SU-DHL-6 (cell line): Measurements from ENCODE around the gene MLST8.

Experiments used
- H2AFZ ChIP-seq: fragments of 200-600 bp; sonication (generic); 2 replicates; pipeline ENCODE4 v1.6.1; 2014; ENCODE audit warnings: low read depth, mild to moderate bottlenecking, moderate library complexity, mixed read lengths, antibody characterized with exemption, low read length; ENCODE audit not compliant: severe bottlenecking
- H3F3A ChIP-seq: fragments of 200-600 bp; shearing (Covaris generic); 2 replicates; pipeline ENCODE4 v1.6.0; 2016; ENCODE audit warnings: antibody characterized with exemption, mild to moderate bottlenecking; ENCODE audit not compliant: insufficient read depth
- H3K27ac ChIP-seq: fragments of 200-600 bp; sonication (generic); 2 replicates; pipeline ENCODE4 v1.5.1; 2016; ENCODE audit warnings: low read depth, mild to moderate bottlenecking, low read length, moderate library complexity, mixed read lengths
- H3K27me3 ChIP-seq: fragments of 200-600 bp; sonication (generic), shearing (Covaris generic); 2 replicates; pipeline ENCODE4 v1.6.0; 2014; ENCODE audit warnings: mild to moderate bottlenecking, low read length
- H3K36me3 ChIP-seq: fragments of 200-600 bp; sonication (generic); 2 replicates; pipeline ENCODE4 v1.6.1; 2014; ENCODE audit warnings: mild to moderate bottlenecking, low read length, mixed read lengths
- H3K4me2 ChIP-seq: fragments of 300-600, 200-600 bp; shearing (Covaris generic), sonication (generic); 2 replicates; pipeline ENCODE4 v1.6.0; 2014; ENCODE audit warnings: low read length, low read depth, mild to moderate bottlenecking; ENCODE audit not compliant: poor library complexity, severe bottlenecking
- H3K4me3 ChIP-seq: fragments of 200-600 bp; sonication (generic); 2 replicates; pipeline ENCODE4 v1.5.1; 2014; ENCODE audit warnings: antibody characterized with exemption, low read length, mild to moderate bottlenecking, mixed read lengths; ENCODE audit not compliant: insufficient read depth, poor library complexity, severe bottlenecking
- H3K79me2 ChIP-seq: fragments of 200-600 bp; sonication (generic); 2 replicates; pipeline ENCODE4 v1.6.1; 2014; ENCODE audit warnings: mild to moderate bottlenecking, low read length, moderate library complexity; ENCODE audit not compliant: insufficient read depth
- H3K9ac ChIP-seq: fragments of 200-600 bp; sonication (generic); 2 replicates; pipeline ENCODE4 v1.7.0; 2014; ENCODE audit warnings: mild to moderate bottlenecking, low read length
- H3K9me2 ChIP-seq: fragments of 200-600 bp; sonication (generic); replicated peaks from 2 replicates; pipeline ENCODE4 v1.6.1; 2014; ENCODE audit warnings: low read length; ENCODE audit not compliant: insufficient read depth
- H3K9me3 ChIP-seq: fragments of 200-600 bp; sonication (generic); 2 replicates; pipeline ENCODE4 v1.6.1; 2014; ENCODE audit warnings: low read length, mixed read lengths; ENCODE audit not compliant: insufficient read depth
- H4K20me1 ChIP-seq: fragments of 200-600 bp; sonication (generic); 2 replicates; pipeline ENCODE4 v1.6.1; 2014; ENCODE audit warnings: low read depth, mild to moderate bottlenecking, antibody characterized with exemption, low read length, moderate library complexity, mixed read lengths
- EZH2phosphoT487 ChIP-seq: fragments of 200-600 bp; sonication (generic), shearing (Covaris generic); conservative IDR thresholded peaks from 2 replicates; pipeline ENCODE4 v1.6.1; 2018; ENCODE audit warnings: mild to moderate bottlenecking, antibody characterized with exemption, low read length, moderate library complexity, mixed read lengths
- TF ChIP-seq, protein P1 (sequence below): fragments of 200-600 bp; sonication (generic); IDR thresholded peaks from one replicate; pipeline ENCODE4 v1.5.1; 2017; ENCODE audit warnings: antibody characterized with exemption, mild to moderate bottlenecking, low read length, moderate library complexity; ENCODE audit not compliant: insufficient read depth, poor library complexity, severe bottlenecking

Gene MLST8

DNA sequence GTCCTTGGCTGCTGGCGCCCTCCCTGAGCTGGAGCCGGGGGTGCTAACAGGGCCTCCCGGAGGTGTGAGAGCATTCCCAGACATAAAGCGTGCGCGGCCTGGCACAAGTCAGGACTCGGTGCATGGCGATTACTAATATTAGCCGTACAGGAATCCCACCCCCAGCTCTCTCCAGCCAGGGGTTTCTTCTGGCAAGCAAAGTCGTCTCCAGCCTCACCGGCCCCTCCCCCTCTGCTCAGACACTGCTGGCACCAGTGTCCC, 13.9 kb upstream of the MLST8 start:
- H3K27ac ChIP-seq, result no peak overlapping the region
- no peaks in the 10 kb centered on the region for H3K9me2 ChIP-seq
- H2AFZ ChIP-seq, result no peak overlapping the region
- no peak overlapping the region for H3K4me2 ChIP-seq
- TF ChIP-seq EZH2phosphoT487, result no peak
- TF ChIP-seq, protein P1, sequence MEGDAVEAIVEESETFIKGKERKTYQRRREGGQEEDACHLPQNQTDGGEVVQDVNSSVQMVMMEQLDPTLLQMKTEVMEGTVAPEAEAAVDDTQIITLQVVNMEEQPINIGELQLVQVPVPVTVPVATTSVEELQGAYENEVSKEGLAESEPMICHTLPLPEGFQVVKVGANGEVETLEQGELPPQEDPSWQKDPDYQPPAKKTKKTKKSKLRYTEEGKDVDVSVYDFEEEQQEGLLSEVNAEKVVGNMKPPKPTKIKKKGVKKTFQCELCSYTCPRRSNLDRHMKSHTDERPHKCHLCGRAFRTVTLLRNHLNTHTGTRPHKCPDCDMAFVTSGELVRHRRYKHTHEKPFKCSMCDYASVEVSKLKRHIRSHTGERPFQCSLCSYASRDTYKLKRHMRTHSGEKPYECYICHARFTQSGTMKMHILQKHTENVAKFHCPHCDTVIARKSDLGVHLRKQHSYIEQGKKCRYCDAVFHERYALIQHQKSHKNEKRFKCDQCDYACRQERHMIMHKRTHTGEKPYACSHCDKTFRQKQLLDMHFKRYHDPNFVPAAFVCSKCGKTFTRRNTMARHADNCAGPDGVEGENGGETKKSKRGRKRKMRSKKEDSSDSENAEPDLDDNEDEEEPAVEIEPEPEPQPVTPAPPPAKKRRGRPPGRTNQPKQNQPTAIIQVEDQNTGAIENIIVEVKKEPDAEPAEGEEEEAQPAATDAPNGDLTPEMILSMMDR, result no peak
- no peaks in the 10 kb centered on the region for H3F3A ChIP-seq
- no peaks in the 10 kb centered on the region for H3K27me3 ChIP-seq
- H3K79me2 ChIP-seq, result no peaks in the 10 kb centered on the region
- H3K36me3 ChIP-seq, result no peaks in the 10 kb centered on the region
- no peaks in the 10 kb centered on the region for H4K20me1 ChIP-seq
- no peak overlapping the region for H3K9ac ChIP-seq
- H3K9me3 ChIP-seq, result no peaks in the 10 kb centered on the region
- H3K4me3 ChIP-seq, result no peak overlapping the region

DNA sequence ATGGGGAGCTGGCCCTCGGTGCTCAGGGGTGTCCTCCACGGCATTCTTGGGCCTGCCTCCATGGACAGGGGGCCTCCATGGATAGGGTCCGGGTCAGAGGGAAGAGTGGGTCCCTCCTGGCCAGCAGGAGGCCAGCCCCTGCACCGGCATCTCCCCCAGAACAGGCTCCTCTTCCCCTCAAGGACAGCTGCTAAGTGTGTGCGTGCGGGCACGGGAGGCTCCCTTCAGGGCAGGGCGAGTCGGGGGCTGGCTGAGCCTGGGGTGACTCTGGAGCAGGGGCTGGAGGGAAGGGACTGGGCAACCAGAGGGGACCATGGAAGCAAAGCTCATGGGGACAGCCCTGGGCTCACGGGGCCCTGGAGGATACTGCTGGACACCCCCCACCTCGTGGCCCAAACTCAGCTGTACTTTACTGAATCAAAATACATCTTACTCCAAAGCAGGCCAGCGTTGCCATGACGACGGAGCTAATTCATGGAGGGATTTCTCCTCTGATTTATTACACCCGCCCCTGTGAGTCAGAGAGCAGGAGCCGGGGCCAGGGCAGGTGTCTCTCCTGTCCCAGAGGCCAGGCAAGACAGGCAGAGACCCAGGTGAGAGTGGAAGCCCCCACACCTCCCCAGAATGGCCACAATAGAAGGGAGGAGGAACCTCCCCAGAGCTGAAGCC, 11.0 kb upstream of the MLST8 start:
- H3K27me3 ChIP-seq, result no peaks in the 10 kb centered on the region
- H3K9me3 ChIP-seq, result no peaks in the 10 kb centered on the region
- no peaks in the 10 kb centered on the region for H3K36me3 ChIP-seq
- no peaks in the 10 kb centered on the region for H4K20me1 ChIP-seq
- no peak overlapping the region for H3K4me2 ChIP-seq
- no peaks in the 10 kb centered on the region for H3K9me2 ChIP-seq
- no peak overlapping the region for H2AFZ ChIP-seq
- TF ChIP-seq EZH2phosphoT487, result no peak
- TF ChIP-seq, protein P1, result no peak
- no peak overlapping the region for H3K9ac ChIP-seq
- no peak overlapping the region for H3K4me3 ChIP-seq
- 0 out of 2 replicates have a peak, but pooled peaks cover 8% of the 10 kb centered on the region for H3F3A ChIP-seq
- no peaks in the 10 kb centered on the region for H3K79me2 ChIP-seq
- no peak overlapping the region for H3K27ac ChIP-seq

DNA sequence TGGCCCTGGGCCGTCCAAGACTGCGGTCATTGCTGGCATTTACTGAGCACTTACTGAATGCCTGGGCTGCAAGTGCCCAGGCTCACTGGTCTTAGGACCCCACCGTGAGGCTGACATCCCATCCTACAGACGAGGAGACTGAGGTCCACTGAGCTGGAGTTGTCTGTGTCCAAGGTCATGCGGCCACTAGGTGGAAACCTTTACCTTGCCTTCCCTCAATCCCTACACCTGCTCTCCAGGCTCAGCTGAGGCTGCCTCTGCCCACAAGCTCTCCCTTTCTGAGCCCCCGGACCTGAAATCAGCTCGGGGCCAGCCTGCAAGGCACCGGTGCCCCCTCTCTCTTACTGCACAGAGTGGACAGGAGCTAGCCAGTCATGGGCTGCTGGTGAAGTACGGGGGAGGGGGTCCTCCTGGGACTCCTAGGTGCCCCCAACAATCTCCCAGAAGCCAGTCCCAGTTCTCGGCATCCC, 10.4 kb upstream of the MLST8 start:
- Histone ChIP-seq H2AFZ (no peak overlapping the region), H3K36me3 (no peaks in the 10 kb centered on the region), H3K27me3 (no peaks in the 10 kb centered on the region), H3K9me3 (no peaks in the 10 kb centered on the region), H3K27ac (no peak overlapping the region), H3K79me2 (no peaks in the 10 kb centered on the region), H3K4me2 (no peak overlapping the region), H3K4me3 (no peak overlapping the region), H3K9ac (no peak overlapping the region), H3F3A (0 out of 2 replicates have a peak, but pooled peaks cover 8% of the 10 kb centered on the region), H4K20me1 (no peaks in the 10 kb centered on the region), H3K9me2 (no peaks in the 10 kb centered on the region)
- TF ChIP-seq, protein P1, result peak; percentile 29
- no peak for TF ChIP-seq EZH2phosphoT487
